NCI-H82 (cell line): ENCODE data around the gene PLAC9.
"Not testable (repeated sequence)": the region's sequence is repeated elsewhere in the genome, so short reads cannot be mapped to it uniquely, and the experiment has no call there.

ENCODE experiments used
- DNase-seq: peaks from one replicate; lab custom pipeline; 2025; lab: John Stamatoyannopoulos, UW

The PLAC9 gene

GRCh38 chr10:80132299-80133139 lies at the start of gene PLAC9:
Gene PLAC9 (plus strand): TSS chr10:80132730. CDS start chr10:80132763, 33 bp downstream.
- no peak for DNase-seq

GRCh38 chr10:80090121-80090520 lies 42.4 kb upstream of the PLAC9 start:
- DNase-seq = no peak

- DNase-seq = no peak
Measured at GRCh38 chr10:80094231-80094630, 38.3 kb upstream of the PLAC9 start.

GRCh38 chr10:80098272-80098671 lies 34.3 kb upstream of the PLAC9 start:
- not testable (repeated sequence) for DNase-seq

DNA sequence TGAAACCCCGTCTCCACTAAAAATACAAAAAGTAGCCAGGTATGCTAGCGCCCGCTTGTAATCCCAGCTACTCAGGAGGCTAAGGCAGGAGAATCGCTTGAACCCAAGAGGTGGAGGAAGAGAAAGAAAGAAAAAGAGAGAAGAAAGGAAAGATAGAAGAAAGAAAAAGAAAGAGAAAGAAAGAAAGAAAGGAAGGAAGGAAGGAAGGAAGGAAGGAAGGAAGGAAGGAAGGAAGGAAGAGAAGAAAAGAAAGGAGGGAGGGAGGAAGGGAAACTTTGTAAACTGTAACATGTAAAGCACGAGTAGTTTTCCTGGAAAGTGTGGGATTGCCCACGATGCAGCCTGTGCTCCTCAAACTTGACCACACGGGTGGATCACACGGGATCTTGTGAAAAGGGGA lies 33.2 kb upstream of the PLAC9 start:
- DNase-seq = not testable (repeated sequence)

DNA sequence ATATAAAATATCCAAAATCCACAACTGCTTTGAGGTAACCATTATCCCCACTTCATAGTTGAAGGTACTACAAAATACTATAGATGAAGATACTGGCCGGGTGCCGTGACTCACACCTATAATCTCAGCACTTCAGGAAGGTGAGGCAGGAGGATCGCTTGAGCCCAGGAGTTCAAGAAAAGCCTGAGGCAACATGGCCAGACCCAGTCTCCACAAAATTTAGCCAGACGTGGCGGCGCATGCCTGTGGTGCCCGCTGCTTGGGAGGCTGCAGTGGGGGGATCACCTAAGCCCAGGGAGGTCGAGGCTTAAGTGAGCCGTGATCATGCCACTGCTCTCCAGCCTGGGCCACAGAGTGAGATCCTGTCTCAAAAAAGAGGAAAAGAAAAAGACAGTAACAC lies 32.4 kb upstream of the PLAC9 start:
- DNase-seq = no peak

- no peak for DNase-seq
Measured at GRCh38 chr10:80100861-80101695, 31.5 kb upstream of the PLAC9 start.

DNA sequence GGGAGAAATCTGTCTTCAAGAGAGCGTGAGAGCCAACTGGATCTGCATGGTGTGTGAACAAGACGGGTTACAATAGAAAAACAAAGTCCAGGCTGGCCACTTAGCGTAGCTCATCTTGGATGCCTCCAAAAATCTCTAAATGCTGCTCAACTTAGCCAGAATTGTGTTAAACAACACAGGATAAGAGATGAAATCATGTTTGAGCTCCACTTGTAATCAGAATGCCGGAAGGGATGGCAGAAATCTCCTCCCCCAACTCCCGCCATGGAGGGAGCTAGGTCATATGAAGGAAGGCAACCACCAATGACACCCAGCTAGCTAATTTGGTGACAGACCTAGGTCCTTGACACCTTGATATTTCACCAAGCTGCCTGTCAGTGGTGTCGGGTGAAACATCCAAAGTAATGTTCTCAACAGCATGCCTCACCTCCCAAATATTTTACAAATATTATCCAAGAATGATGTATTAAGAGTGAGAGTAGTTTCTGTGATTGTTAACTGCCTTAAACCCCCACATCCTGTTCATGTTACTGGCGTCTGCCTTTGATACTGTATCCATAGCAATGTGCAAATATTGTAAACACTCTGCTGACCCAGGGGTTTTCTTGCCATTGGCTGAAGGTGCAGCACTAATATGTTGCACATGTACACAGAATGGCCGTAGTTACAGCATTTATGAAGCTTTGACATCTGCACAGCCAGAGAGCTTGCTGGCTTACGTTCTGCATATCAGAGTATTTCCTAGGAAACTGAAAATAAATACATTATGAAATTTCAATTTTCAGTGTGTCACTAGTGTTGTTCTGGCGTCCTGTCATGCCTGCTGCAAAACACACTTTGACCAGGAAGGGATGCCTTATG lies 28.2 kb upstream of the PLAC9 start:
- DNase-seq = no peak

GRCh38 chr10:80108576-80109239 lies 23.8 kb upstream of the PLAC9 start:
- DNase-seq = peak; percentile 15

GRCh38 chr10:80110986-80111385 lies 21.5 kb upstream of the PLAC9 start:
- DNase-seq = peak; percentile 17

- no peak for DNase-seq
Measured at GRCh38 chr10:80118669-80119068, 13.9 kb upstream of the PLAC9 start.

GRCh38 chr10:80122110-80122710 lies 10.3 kb upstream of the PLAC9 start:
- no peak for DNase-seq

DNA sequence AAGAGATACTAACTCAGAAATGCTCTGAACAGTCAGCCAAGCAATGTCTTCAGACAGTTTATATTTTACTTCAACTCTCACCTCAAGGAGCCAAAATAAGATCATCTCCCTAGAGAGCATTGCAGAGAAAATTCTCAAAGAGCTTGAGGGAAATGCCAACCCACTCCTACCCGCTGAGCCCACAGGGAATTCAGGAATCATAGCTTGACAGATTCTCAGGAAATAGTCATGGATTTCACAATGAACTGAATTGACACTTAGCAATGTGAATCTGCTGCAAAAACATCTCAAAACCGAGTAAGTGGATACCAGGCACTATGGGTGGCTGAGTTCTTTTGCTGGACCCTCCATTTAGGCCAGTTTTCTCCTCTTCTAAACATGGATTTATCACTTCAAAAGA lies 9.8 kb upstream of the PLAC9 start:
- no peak for DNase-seq

GRCh38 chr10:80126876-80127275 lies 5.7 kb upstream of the PLAC9 start:
- no peak for DNase-seq

DNA sequence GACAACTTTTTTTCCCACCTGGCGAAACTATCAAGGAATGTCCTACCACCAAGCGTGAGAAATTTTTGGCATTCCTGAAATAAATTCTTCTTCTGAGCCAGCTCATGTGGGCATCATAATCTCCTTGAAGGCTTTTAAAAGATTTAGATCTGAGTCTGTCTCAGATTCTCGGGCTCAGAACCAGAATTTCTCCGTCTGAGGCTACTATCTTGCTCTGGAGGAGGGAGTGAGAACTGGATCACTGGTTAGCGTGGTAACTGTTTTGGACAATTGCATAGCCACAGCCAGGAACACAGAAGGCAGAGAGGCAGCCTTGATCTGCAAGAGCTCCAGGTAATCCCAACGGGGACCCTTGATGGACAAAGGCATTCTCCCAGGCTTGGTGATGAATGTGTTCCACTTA lies 1.0 kb upstream of the PLAC9 start:
- DNase-seq = no peak

GRCh38 chr10:80133206-80133605 lies 676 bp downstream of the PLAC9 start:
- DNase-seq = no peak

- DNase-seq = not testable (repeated sequence)
Measured at GRCh38 chr10:80133687-80134086, 1.2 kb downstream of the PLAC9 start.

GRCh38 chr10:80136134-80136571 lies 3.6 kb downstream of the PLAC9 start:
- DNase-seq = peak; percentile 5

DNA sequence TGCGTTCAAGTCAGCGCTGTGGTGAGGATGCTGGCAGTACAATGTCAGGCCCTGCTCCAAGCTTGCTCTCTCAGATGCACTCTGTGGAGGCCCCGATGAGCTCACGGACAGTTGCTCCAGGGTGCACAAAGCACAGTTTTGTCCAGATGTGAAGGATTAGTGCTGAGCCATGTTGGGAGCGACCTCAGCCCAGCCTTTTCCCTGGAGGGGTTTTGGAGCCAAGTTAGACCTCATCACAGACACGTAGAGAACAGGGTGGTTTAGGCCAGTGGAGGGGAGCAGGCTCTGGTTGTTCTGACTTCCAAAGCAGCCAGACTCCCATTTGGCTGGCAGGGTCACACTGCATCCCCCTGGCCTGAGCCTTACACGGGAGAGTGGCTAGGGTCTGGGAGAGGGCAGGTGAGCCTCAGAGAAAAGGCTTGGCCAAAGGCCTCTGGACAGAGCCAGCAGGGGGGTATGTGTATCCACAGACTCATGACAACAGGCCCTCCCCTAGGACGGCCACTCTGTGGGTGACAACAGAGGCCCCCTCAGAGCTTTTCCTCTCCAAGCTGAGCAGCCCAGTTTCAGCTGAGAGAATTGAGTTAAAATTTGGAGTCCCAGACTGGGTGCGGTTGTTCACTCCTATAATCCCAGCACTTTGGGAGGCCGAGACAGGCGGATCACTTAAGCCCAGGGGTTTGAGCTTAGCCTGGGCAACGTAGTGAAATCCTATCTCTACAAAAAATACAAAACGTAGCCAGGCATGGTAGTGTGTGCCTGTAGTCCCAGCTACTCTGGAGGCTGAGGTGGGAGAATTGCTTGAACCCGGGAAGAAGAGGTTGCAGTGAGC lies 4.7 kb downstream of the PLAC9 start:
- no peak for DNase-seq

GRCh38 chr10:80137920-80138319 lies 5.4 kb downstream of the PLAC9 start:
- no peak for DNase-seq
